Stomach (tissue), 9 donors: ENCODE results near the gene ANKRD11. TPM values are rescaled to one million over a fixed set of nuclear protein-coding genes. Genes with fewer than 3 reads are reported as not detected.

Experiments used
- DNase-seq, 2 donors: peaks; one replicate each; pipeline versions ENCODE4 v3.0.0 to v3.0.0-alpha.2; 2013 to 2019
- H3K27ac ChIP-seq, 5 donors: fragments of 200-600 bp in 4 of 5; sonication (generic) in 4 of 5; one replicate each; pipeline ENCODE4 v1.5.1; 2013 to 2019; ENCODE audit warnings: mild to moderate bottlenecking in 1 of 5, moderate library complexity in 1 of 5
- H3K27me3 ChIP-seq, 3 donors: fragments of 200-600 bp; sonication (generic); one replicate each; pipeline ENCODE4 v1.5.1; 2017 to 2019; ENCODE audit warnings: mixed run types in 1 of 3
- H3K36me3 ChIP-seq, 4 donors: fragments of 200-600 bp; sonication (generic); 1 replicate in 3 of 4; 2 replicates in 1 of 4; pipeline ENCODE4 v1.5.1; 2016 to 2019
- H3K4me1 ChIP-seq, 4 donors: fragments of 200-600 bp; sonication (generic); one replicate each; pipeline ENCODE4 v1.5.1; 2016 to 2019
- H3K4me3 ChIP-seq, 4 donors: fragments of 200-600 bp; sonication (generic) in 3 of 4; one replicate each; pipeline ENCODE4 v1.5.1; 2016 to 2019; ENCODE audit warnings: mild to moderate bottlenecking in 1 of 4
- H3K9me3 ChIP-seq, 4 donors: fragments of 200-600 bp; sonication (generic); one replicate each; pipeline ENCODE4 v1.5.1; 2016 to 2019
- EP300 ChIP-seq: sonication (generic); formaldehyde crosslinking; IDR thresholded peaks from one replicate; pipeline ENCODE4 v1.6.1; 2017; ENCODE audit warnings: antibody characterized with exemption
- POLR2A ChIP-seq, 4 donors: fragments of 450-650 bp; IDR thresholded peaks; one replicate each; pipeline ENCODE4 v1.6.1; 2016; ENCODE audit warnings: antibody characterized with exemption in 4 of 4, control low read depth in 2 of 4, mild to moderate bottlenecking in 1 of 4, moderate library complexity in 1 of 4
- POLR2AphosphoS5 ChIP-seq, 3 donors: sonication (generic); formaldehyde crosslinking; IDR thresholded peaks; one replicate each; pipeline ENCODE4 v1.6.1; 2016; ENCODE audit warnings: antibody characterized with exemption in 3 of 3
- WGBS, 5 donors: extraction: QIAGEN DNeasy Blood & Tissue Kit in 3 of 5; methylation state at CpG; one replicate each; pipeline versions ENCODE4 v1.1.5 to v1.1.7; 2013 to 2018; 5-methylcytosine and 5-hydroxymethylcytosine counted together
- intact Hi-C: fragments of 100-400 bp; cut with DNase I; formaldehyde crosslinking; loops from one replicate; pipeline ENCODE4 v1.15.1; 2023; ENCODE audit warnings: low total_unique reads
- polyA plus RNA-seq, 3 donors: library from polyadenylated mRNA; stranded (reverse); fragments of 200-250 nt; gene quantifications; one replicate each; pipeline ENCODE4 v1.2.3, GENCODE V29; 2013
- total RNA-seq, 5 donors: library from RNA; depleted of rRNA; stranded (reverse); fragments of >200 nt; gene quantifications; one replicate each; pipeline versions ENCODE4 v1.1.0 to v1.2.3, GENCODE V29; 2014 to 2016
- TF ChIP-seq, protein P1 (sequence below), 7 experiments: fragments of 450-650 bp in 4 of 7; fragments of 200-600 bp in 3 of 7; sonication (generic) in 3 of 7; IDR thresholded peaks; one replicate each; pipeline ENCODE4 v1.5.1; 2016 to 2019; ENCODE audit warnings: antibody characterized with exemption in 7 of 7, control low read depth in 2 of 7, mild to moderate bottlenecking in 1 of 7
- donor health status: healthy with polysubstance abuse.
- donor health status: Bipolar disorder and iron deficiency.
- donor health status: healthy.

ANKRD11 gene
- total and polyA plus RNA-seq, 8 donors: 25.4 to 350 (median 88.7) TPM

DNA sequence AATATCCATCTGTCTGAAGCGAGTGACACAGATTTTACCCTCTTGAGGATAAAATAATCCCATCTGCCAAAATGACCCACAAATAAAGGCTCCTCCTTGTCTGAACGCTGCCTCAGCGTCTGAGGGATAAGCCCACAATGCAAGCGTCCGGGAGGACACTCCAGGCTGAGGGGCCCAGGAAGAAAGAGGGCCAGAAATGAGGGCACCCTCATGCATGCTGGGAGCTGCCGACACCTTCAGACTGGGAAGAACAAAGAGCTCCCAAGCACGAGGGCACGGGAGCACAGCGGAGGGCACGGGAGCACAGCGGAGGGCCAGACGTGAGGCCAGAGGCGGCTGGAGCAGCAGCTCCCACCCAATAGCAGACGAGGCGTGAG, 145.9 kb downstream of the ANKRD11 start:
- no peaks in the 10 kb centered on the region for H3K27me3 ChIP-seq
- H3K9me3 ChIP-seq: no peaks in the 10 kb centered on the region
- DNase-seq: no peak
- H3K27ac ChIP-seq: peak overlapping the region in 4 of 5 donors; percentile 60 to 80 (median 74)
- H3K36me3 ChIP-seq: no peaks in the 10 kb centered on the region
- H3K4me3 ChIP-seq: no peak overlapping the region
- 62 to 74% (median 71%) methylated on average over 15 of the region's 15 CpGs for WGBS, 5 donors
- intact Hi-C loops: loop anchor here (10.0 kb wide), 1 partner anchor 140 kb away; no protein-coding TSS in a partner anchor
- peaks cover 31 to 64% (median 47%) of the 10 kb centered on the region in 4 donors for H3K4me1 ChIP-seq
- TF ChIP-seq EP300 (no peak), POLR2A (IDR thresholded peaks at IDR 0.05) (no peak), POLR2AphosphoS5 (IDR thresholded peaks at IDR 0.05) (no peak)
- TF ChIP-seq, protein P1, sequence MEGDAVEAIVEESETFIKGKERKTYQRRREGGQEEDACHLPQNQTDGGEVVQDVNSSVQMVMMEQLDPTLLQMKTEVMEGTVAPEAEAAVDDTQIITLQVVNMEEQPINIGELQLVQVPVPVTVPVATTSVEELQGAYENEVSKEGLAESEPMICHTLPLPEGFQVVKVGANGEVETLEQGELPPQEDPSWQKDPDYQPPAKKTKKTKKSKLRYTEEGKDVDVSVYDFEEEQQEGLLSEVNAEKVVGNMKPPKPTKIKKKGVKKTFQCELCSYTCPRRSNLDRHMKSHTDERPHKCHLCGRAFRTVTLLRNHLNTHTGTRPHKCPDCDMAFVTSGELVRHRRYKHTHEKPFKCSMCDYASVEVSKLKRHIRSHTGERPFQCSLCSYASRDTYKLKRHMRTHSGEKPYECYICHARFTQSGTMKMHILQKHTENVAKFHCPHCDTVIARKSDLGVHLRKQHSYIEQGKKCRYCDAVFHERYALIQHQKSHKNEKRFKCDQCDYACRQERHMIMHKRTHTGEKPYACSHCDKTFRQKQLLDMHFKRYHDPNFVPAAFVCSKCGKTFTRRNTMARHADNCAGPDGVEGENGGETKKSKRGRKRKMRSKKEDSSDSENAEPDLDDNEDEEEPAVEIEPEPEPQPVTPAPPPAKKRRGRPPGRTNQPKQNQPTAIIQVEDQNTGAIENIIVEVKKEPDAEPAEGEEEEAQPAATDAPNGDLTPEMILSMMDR (IDR thresholded peaks at IDR 0.05): no peak

DNA sequence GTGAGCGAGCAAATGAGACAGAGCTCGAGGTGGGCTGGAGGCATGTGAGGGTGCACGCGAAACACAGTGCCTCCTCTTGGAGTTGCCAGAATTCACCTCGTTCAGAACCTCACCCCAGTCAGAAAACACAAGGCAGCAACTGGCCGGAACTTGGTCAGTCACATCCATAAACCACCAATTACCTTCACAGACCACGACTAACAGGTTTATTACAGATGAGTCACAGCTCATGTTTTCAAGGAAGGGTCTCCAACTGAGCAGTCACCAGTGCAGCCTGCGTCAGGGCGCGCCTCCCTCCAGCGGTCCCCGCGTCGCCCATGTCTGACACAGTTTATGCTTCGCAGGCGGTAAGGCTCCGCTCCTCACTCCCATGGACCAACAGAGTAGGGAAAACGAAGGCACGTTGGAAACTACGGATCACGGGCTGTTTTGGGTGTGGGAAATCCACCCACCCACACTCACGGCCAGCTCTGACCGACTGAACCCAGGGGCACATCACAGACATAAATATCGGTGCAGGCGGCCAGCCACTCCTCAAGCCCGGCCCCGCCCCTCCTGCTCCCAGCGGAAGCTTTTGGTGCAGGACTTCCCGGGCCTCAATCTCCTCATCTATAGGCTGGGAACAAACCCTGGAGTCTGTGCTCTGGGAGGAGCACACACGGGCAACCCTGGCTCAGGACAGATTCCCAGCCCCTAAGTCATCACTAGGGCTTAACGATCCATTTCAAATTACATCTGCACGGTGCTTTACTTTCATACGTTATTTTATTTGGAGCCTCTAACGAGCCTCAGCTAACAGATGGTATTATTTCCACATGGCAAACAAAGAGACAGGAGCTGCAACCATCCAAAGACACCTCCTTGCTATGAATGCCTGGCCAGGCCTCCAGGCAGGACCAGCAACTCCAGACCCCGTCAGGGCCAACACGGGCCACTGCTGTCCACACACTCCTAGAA, 146.6 kb downstream of the ANKRD11 start:
- Histone ChIP-seq H3K4me1 (peaks cover 31 to 71% (median 50%) of the 10 kb centered on the region in 4 donors), H3K4me3 (no peak overlapping the region), H3K9me3 (no peaks in the 10 kb centered on the region), H3K27me3 (no peaks in the 10 kb centered on the region), H3K36me3 (no peaks in the 10 kb centered on the region), H3K27ac (peak overlapping the region in 4 of 5 donors; percentile 60 to 80 (median 74))
- intact Hi-C loops: loop anchor here (10.0 kb wide), 1 partner anchor 141 kb away; no protein-coding TSS in a partner anchor
- WGBS, 5 donors: 75 to 84% (median 82%) methylated on average over 36 of the region's 36 CpGs
- TF ChIP-seq, protein P1 (IDR thresholded peaks at IDR 0.05): no peak
- TF ChIP-seq EP300 (no peak), POLR2AphosphoS5 (IDR thresholded peaks at IDR 0.05) (no peak), POLR2A (IDR thresholded peaks at IDR 0.05) (no peak)
- peak in 1 of 2 donors; percentile 37 for DNase-seq

DNA sequence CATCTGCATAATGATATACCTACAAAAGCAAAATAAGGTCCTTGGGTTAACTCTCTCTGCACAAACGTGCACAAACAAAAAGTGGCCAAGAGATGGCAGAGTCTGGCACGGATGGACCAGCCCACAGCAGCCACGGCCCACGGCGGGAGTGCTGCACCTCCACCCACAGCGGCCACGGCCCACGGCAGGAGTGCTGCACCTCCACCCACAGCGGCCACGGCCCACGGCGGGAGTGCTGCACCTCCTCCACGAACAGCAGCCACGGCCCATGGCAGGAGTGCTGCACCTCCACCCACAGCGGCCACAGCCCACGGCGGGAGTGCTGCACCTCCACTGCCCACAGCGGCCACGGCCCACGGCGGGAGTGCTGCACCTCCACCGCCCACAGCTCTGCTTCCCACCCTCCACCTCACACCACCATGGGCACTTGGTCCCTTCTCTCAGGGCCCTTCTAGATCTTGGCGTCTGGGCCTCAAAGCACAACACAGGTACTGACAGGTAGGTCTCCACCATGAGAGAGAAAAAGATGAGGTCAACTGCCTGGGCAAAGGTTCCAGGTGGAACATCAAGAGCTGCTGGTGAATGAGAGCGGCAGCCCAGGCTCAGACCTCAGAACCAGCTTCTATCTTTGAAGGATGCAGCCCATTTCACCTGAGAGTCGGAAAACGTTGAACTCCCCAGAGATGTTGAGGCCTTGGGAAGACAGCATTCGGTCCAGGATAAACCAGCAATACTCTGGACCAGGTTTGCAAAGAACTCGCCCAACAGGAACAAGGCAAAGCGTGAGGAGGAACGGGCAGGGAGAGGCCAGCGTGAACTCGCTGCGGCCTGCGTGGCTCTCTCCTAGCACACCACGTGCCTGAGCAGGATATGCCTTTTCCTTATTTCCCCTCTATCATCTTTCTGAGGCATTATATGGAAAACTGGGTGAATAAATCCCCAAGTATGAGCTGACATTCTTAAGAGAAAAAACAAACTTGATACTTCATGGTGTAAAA, 148.4 kb downstream of the ANKRD11 start:
- Histone ChIP-seq H3K9me3 (no peaks in the 10 kb centered on the region), H3K36me3 (no peaks in the 10 kb centered on the region), H3K27ac (no peak overlapping the region), H3K27me3 (no peaks in the 10 kb centered on the region), H3K4me1 (peaks cover 31 to 82% (median 57%) of the 10 kb centered on the region in 4 donors), H3K4me3 (no peak overlapping the region)
- TF ChIP-seq EP300: no peak
- no peak for TF ChIP-seq POLR2A (IDR thresholded peaks at IDR 0.05)
- TF ChIP-seq, protein P1 (IDR thresholded peaks at IDR 0.05): no peak
- no peak for TF ChIP-seq POLR2AphosphoS5 (IDR thresholded peaks at IDR 0.05)
- DNase-seq: no peak
- intact Hi-C loops: loop anchor here (10.0 kb wide), 1 partner anchor 143 kb away; no protein-coding TSS in a partner anchor
- 74 to 90% (median 80%) methylated on average over 32 to 35 of the region's 35 CpGs for WGBS, 5 donors

DNA sequence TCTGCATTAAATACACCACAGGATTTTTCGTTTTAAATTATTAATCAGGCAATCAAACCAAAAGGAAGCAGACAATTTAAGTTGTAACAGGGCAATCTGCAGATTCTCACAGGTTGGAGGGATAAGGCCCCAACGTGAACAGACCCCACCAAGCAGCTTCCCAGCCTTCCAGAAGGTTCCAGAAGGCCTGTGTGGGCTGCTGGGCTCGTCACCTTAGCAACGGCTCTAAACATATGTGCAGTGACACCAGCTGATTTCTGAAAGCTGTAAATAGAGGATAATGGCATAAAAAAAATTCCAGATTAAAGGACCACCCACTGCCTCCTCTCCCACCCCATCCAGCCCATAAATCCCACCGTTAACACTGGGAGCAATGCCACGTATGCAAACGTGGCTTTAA, 149.1 kb downstream of the ANKRD11 start:
- Histone ChIP-seq H3K27ac (no peak overlapping the region), H3K27me3 (no peaks in the 10 kb centered on the region), H3K4me3 (no peak overlapping the region), H3K36me3 (no peaks in the 10 kb centered on the region), H3K9me3 (no peaks in the 10 kb centered on the region), H3K4me1 (peaks cover 34 to 82% (median 50%) of the 10 kb centered on the region in 4 donors)
- no peak for DNase-seq
- intact Hi-C loops: loop anchor here (10.0 kb wide), 1 partner anchor 144 kb away; no protein-coding TSS in a partner anchor
- 47 to 70% (median 69%) methylated on average over 7 of the region's 7 CpGs for WGBS, 5 donors
- TF ChIP-seq POLR2A (IDR thresholded peaks at IDR 0.05): no peak
- TF ChIP-seq, protein P1 (IDR thresholded peaks at IDR 0.05): no peak
- TF ChIP-seq EP300: no peak
- no peak for TF ChIP-seq POLR2AphosphoS5 (IDR thresholded peaks at IDR 0.05)
